H1 (cell line): ENCODE results near the gene PTPRG. TPM values are rescaled to one million over a fixed set of nuclear protein-coding genes. Genes with fewer than 3 reads are reported as not detected.

Experiments
- CTCF ChIA-PET: fragments of 300-600 bp; sonication (Branson Sonifier 250); formaldehyde crosslinking; loops from one replicate; lab custom pipeline; 2021; ENCODE audit not compliant: partially characterized antibody; lab: Charles Lee
- POLR2A ChIA-PET: fragments of 300-600 bp; sonication (Branson Sonifier 250); formaldehyde crosslinking; loops from one replicate; lab custom pipeline; 2021; ENCODE audit warnings: inconsistent platforms; ENCODE audit not compliant: partially characterized antibody; lab: Charles Lee
- DNase-seq, 2 experiments: peaks; one replicate each; pipeline versions ENCODE4 v3.0.0 to v3.0.0-alpha.2; 2010 to 2022; ENCODE audit warnings: low spot score in 2 of 2, low read depth in 1 of 2, mixed read lengths in 1 of 2
- FAIRE-seq: peaks from 2 replicates; lab custom pipeline; 2011; peaks lifted over from hg19 to GRCh38; lab: Jason Lieb, UNC
- H2AFZ ChIP-seq: 2 replicates; pipeline ENCODE4 v1.8.1; 2012; ENCODE audit warnings: low read length, inconsistent platforms
- H2AK5ac ChIP-seq: 2 replicates; pipeline ENCODE4 v1.6.1; 2013; ENCODE audit warnings: low read depth, low read length
- H2BK120ac ChIP-seq: replicated peaks from 2 replicates; pipeline ENCODE3; 2013; ENCODE audit warnings: low read depth, low read length, inconsistent platforms
- H2BK12ac ChIP-seq: 2 replicates; pipeline ENCODE4 v1.6.1; 2013; ENCODE audit warnings: low read depth, low read length
- H2BK15ac ChIP-seq: 2 replicates; pipeline ENCODE4 v1.6.1; 2013; ENCODE audit warnings: low read length
- H2BK20ac ChIP-seq: 2 replicates; pipeline ENCODE4 v1.6.1; 2013; ENCODE audit warnings: low read length
- H2BK5ac ChIP-seq: 2 replicates; pipeline ENCODE4 v1.6.1; 2013; ENCODE audit warnings: low read depth, low read length
- H3K14ac ChIP-seq: 2 replicates; pipeline ENCODE4 v1.6.1; 2013; ENCODE audit warnings: inconsistent platforms; ENCODE audit not compliant: insufficient read length
- H3K18ac ChIP-seq: 2 replicates; pipeline ENCODE4 v1.6.1; 2013; ENCODE audit warnings: low read length; ENCODE audit errors: extremely low read depth
- H3K23ac ChIP-seq: 2 replicates; pipeline ENCODE4 v1.6.1; 2013; ENCODE audit warnings: inconsistent platforms; ENCODE audit not compliant: insufficient read length
- H3K23me2 ChIP-seq: 2 replicates; pipeline ENCODE4 v1.6.1; 2013; ENCODE audit warnings: low read depth, low read length
- H3K27ac ChIP-seq: 2 replicates; pipeline ENCODE4 v1.6.1; 2011; ENCODE audit warnings: low read depth, low read length, inconsistent platforms
- H3K27me3 ChIP-seq, 4 experiments: replicated peaks in 1 of 4; 1 replicate in 1 of 4; 2 replicates in 3 of 4; pipeline versions ENCODE4 v1.6.1 to v1.8.1; 2011 to 2013; ENCODE audit warnings: low read length in 3 of 4, mild to moderate bottlenecking in 3 of 4, inconsistent platforms in 2 of 4, mixed read lengths in 2 of 4, moderate library complexity in 1 of 4; ENCODE audit not compliant: control insufficient read depth in 3 of 4, insufficient read depth in 3 of 4; ENCODE audit errors: extremely low read depth in 1 of 4
- H3K36me3 ChIP-seq, 4 experiments: 2 replicates each; pipeline versions ENCODE4 v1.6.1 to v1.8.1; 2011 to 2013; ENCODE audit warnings: mild to moderate bottlenecking in 4 of 4, low read length in 3 of 4, moderate library complexity in 2 of 4, control low read depth in 1 of 4, inconsistent platforms in 1 of 4; ENCODE audit not compliant: insufficient read depth in 4 of 4, control insufficient read depth in 2 of 4
- H3K4ac ChIP-seq: replicated peaks from 2 replicates; pipeline ENCODE3; 2013; ENCODE audit warnings: low read length, low read depth, mixed read lengths, inconsistent platforms; ENCODE audit not compliant: insufficient read length
- H3K4me1 ChIP-seq, 4 experiments: replicated peaks in 1 of 4; 1 replicate in 1 of 4; 2 replicates in 3 of 4; pipeline versions ENCODE4 v1.6.1 to v1.8.1; 2011 to 2013; ENCODE audit warnings: low read length in 3 of 4, inconsistent platforms in 2 of 4, mixed read lengths in 1 of 4; ENCODE audit not compliant: insufficient read depth in 4 of 4, control insufficient read depth in 3 of 4
- H3K4me2 ChIP-seq, 2 experiments: 2 replicates each; pipeline versions ENCODE4 v1.6.1 to v1.8.1; 2011 to 2013; ENCODE audit warnings: low read depth in 2 of 2, low read length in 2 of 2, control low read depth in 1 of 2, inconsistent platforms in 1 of 2, mild to moderate bottlenecking in 1 of 2; ENCODE audit not compliant: insufficient read depth in 1 of 2
- H3K4me3 ChIP-seq, 4 experiments: fragments of 200-600, 300-600 bp in 1 of 4; sonication (generic), shearing (Covaris generic), sonication (Bioruptor Twin) in 1 of 4; 2 replicates each; pipeline versions ENCODE4 v1.5.1 to v1.8.1; 2011 to 2016; ENCODE audit warnings: low read length in 4 of 4, low read depth in 3 of 4, control low read depth in 2 of 4, inconsistent platforms in 2 of 4, mild to moderate bottlenecking in 2 of 4, mixed read lengths in 1 of 4, moderate library complexity in 1 of 4; ENCODE audit not compliant: insufficient read depth in 2 of 4; ENCODE audit errors: extremely low read depth in 1 of 4
- H3K56ac ChIP-seq: replicated peaks from 2 replicates; pipeline ENCODE3; 2013; ENCODE audit warnings: low read depth, mild to moderate bottlenecking, mixed read lengths, low read length, inconsistent platforms; ENCODE audit not compliant: insufficient read length
- H3K79me1 ChIP-seq: 2 replicates; pipeline ENCODE4 v1.6.1; 2013; ENCODE audit warnings: low read depth, low read length, control low read depth
- H3K79me2 ChIP-seq, 2 experiments: 2 replicates each; pipeline versions ENCODE4 v1.6.1 to v1.8.1; 2012 to 2013; ENCODE audit warnings: low read length in 2 of 2, mild to moderate bottlenecking in 2 of 2, inconsistent platforms in 1 of 2; ENCODE audit not compliant: insufficient read depth in 2 of 2, control insufficient read depth in 1 of 2
- H3K9ac ChIP-seq, 4 experiments: replicated peaks in 1 of 4; 1 replicate in 1 of 4; 2 replicates in 3 of 4; pipeline versions ENCODE4 v1.6.1 to v1.8.1; 2011 to 2013; ENCODE audit warnings: low read depth in 3 of 4, low read length in 3 of 4, control low read depth in 2 of 4, mild to moderate bottlenecking in 2 of 4, moderate library complexity in 2 of 4, inconsistent platforms in 1 of 4; ENCODE audit errors: extremely low read depth in 1 of 4
- H3K9me3 ChIP-seq, 2 experiments: 2 replicates each; pipeline versions ENCODE4 v1.6.1 to v1.8.1; 2012 to 2013; ENCODE audit warnings: mild to moderate bottlenecking in 2 of 2, moderate library complexity in 2 of 2, control low read depth in 1 of 2, inconsistent platforms in 1 of 2, low read depth in 1 of 2, low read length in 1 of 2, mixed read lengths in 1 of 2; ENCODE audit not compliant: insufficient read depth in 2 of 2
- H4K20me1 ChIP-seq, 2 experiments: replicated peaks in 1 of 2; 2 replicates each; pipeline versions ENCODE3 to v1.8.1; 2011 to 2013; ENCODE audit warnings: inconsistent platforms in 2 of 2, low read length in 2 of 2, mild to moderate bottlenecking in 1 of 2; ENCODE audit not compliant: insufficient read depth in 2 of 2, control insufficient read depth in 1 of 2
- H4K5ac ChIP-seq: 2 replicates; pipeline ENCODE4 v1.6.1; 2013; ENCODE audit warnings: low read length, low read depth, mixed read lengths, inconsistent platforms; ENCODE audit not compliant: insufficient read length
- H4K8ac ChIP-seq: 2 replicates; pipeline ENCODE4 v1.8.0; 2013; ENCODE audit warnings: mild to moderate bottlenecking, moderate library complexity, low read length, inconsistent platforms; ENCODE audit not compliant: insufficient read depth; ENCODE audit errors: extremely low read depth
- H4K91ac ChIP-seq: replicated peaks from 2 replicates; pipeline ENCODE3; 2013; ENCODE audit warnings: low read length, mixed read lengths, inconsistent platforms; ENCODE audit not compliant: insufficient read length
- BACH1 ChIP-seq: IDR thresholded peaks from 2 replicates; pipeline ENCODE4 v1.6.1; 2012; ENCODE audit warnings: low read length, improper control_type of control experiment
- BRCA1 ChIP-seq: IDR thresholded peaks from 2 replicates; pipeline ENCODE4 v1.6.1; 2012; ENCODE audit warnings: low read depth, low read length, improper control_type of control experiment
- CBX8 ChIP-seq: fragments of 300-800, 300-1000 bp; sonication (generic); IDR thresholded peaks from 2 replicates; pipeline ENCODE4 v1.7.1; 2016; ENCODE audit warnings: low read depth, low read length, borderline replicate concordance
- EP300 ChIP-seq, 2 experiments: IDR thresholded peaks; 1 replicate in 1 of 2; 2 replicates in 1 of 2; pipeline ENCODE4 v1.6.1; 2011 to 2012; ENCODE audit warnings: low read depth in 2 of 2, low read length in 2 of 2, mild to moderate bottlenecking in 2 of 2, borderline replicate concordance in 1 of 2, inconsistent platforms in 1 of 2, moderate library complexity in 1 of 2
- GABPA ChIP-seq: IDR thresholded peaks from 2 replicates; pipeline ENCODE4 v1.6.1; 2011; ENCODE audit warnings: mild to moderate bottlenecking, low read length, moderate library complexity, borderline replicate concordance; ENCODE audit not compliant: insufficient read depth
- KDM1A ChIP-seq: fragments of 200-600, 300-600 bp; sonication (generic); IDR thresholded peaks from 2 replicates; pipeline ENCODE4 v1.7.1; 2016; ENCODE audit warnings: mild to moderate bottlenecking, low read length, borderline replicate concordance
- KDM5A ChIP-seq: fragments of 200-600 bp; IDR thresholded peaks from 2 replicates; pipeline ENCODE4 v1.7.1; 2012; ENCODE audit warnings: mild to moderate bottlenecking, low read length, inconsistent platforms, mixed read lengths
- POLR2A ChIP-seq, 2 experiments: IDR thresholded peaks; 1 replicate in 1 of 2; 2 replicates in 1 of 2; pipeline ENCODE4 v1.6.1; 2011; ENCODE audit warnings: low read depth in 2 of 2, low read length in 2 of 2, mild to moderate bottlenecking in 2 of 2; ENCODE audit errors: control extremely low read depth in 1 of 2
- SAP30 ChIP-seq: fragments of 300-600 bp; sonication (generic); IDR thresholded peaks from 2 replicates; pipeline ENCODE4 v1.7.1; 2012; ENCODE audit warnings: low read length, moderate library complexity, mild to moderate bottlenecking, inconsistent platforms; ENCODE audit not compliant: insufficient read depth, insufficient replicate concordance
- SP1 ChIP-seq: IDR thresholded peaks from 2 replicates; pipeline ENCODE4 v1.6.1; 2011; ENCODE audit warnings: low read depth, low read length
- SUZ12 ChIP-seq: fragments of 200-600 bp; sonication (generic); IDR thresholded peaks from 2 replicates; pipeline ENCODE4 v1.6.1; 2012; ENCODE audit warnings: mild to moderate bottlenecking, inconsistent platforms, low read length, moderate library complexity, mixed read lengths
- TCF12 ChIP-seq: IDR thresholded peaks from 2 replicates; pipeline ENCODE4 v1.6.1; 2011; ENCODE audit warnings: low read depth, mild to moderate bottlenecking, low read length
- YY1 ChIP-seq: IDR thresholded peaks from 2 replicates; pipeline ENCODE4 v1.6.1; 2011; ENCODE audit warnings: low read depth, mild to moderate bottlenecking, low read length
- WGBS, 2 experiments: shearing (Covaris generic) in 1 of 2; methylation state at CpG; one replicate each; pipeline versions ENCODE4 v1.1.6 to v1.1.7; 2013 to 2015; ENCODE audit warnings: low lambda C conversion rate in 2 of 2, mixed read lengths in 2 of 2, inconsistent platforms in 1 of 2, low coverage in 1 of 2, missing lambda C conversion rate in 1 of 2; ENCODE audit not compliant: insufficient replicate concordance in 2 of 2, insufficient coverage in 1 of 2, insufficient read length in 1 of 2; ENCODE audit errors: extremely low coverage in 1 of 2, missing lambda C conversion rate in 1 of 2; 5-methylcytosine and 5-hydroxymethylcytosine counted together
- polyA plus RNA-seq, 7 experiments: library from polyadenylated mRNA; depleted of rRNA in 3 of 7; stranded (reverse) in 5 of 7; unstranded in 2 of 7; fragments of >200 nt in 5 of 7; fragments of 200-250 nt in 2 of 7; gene quantifications; 1 replicate in 5 of 7; 2 replicates in 1 of 7; 4 replicates in 1 of 7; pipeline versions ENCODE4 v1.2.1 to v1.2.3, GENCODE V29; 2011 to 2013; ENCODE audit warnings: missing spikeins in 2 of 7, mixed read lengths in 2 of 7
- total RNA-seq: library from RNA; stranded (reverse); fragmentation: NEBNext Ultra II Directional; extraction: Animal tissue kit (Norgen Biotek cat#: 25700); gene quantifications from 2 replicates; pipeline ENCODE4 v1.2.1, GENCODE V29; 2021
- TF ChIP-seq, protein P1 (sequence below): IDR thresholded peaks from 2 replicates; pipeline ENCODE4 v1.6.1; 2012; ENCODE audit warnings: inconsistent platforms

Gene PTPRG
- total and polyA plus RNA-seq, 2 of the 8 experiments (the other 6 are each of a cell fraction or from before 2014, with no cell fraction given), result 23.3 to 96.2 TPM

- H3K79me1 ChIP-seq, result peaks cover 10% of the 10 kb centered on the region
- H3K23me2 ChIP-seq, result no peaks in the 10 kb centered on the region
- no peak overlapping the region for H4K8ac ChIP-seq
- no peaks in the 10 kb centered on the region for H3K27me3 ChIP-seq
- no peak overlapping the region for H2AFZ ChIP-seq
- CTCF ChIA-PET, result no interaction called here
- H3K4me1 ChIP-seq, result peaks cover 3 to 18% (median 14%) of the 10 kb centered on the region in 4 experiments
- H3K18ac ChIP-seq, result no peak overlapping the region
- no peak overlapping the region for H2BK120ac ChIP-seq
- H2BK5ac ChIP-seq, result no peak overlapping the region
- no peak overlapping the region for H2BK20ac ChIP-seq
- no peak for FAIRE-seq
- no peak overlapping the region for H2BK15ac ChIP-seq
- H4K20me1 ChIP-seq, result peaks cover 14 to 18% of the 10 kb centered on the region in 2 experiments
- H3K23ac ChIP-seq, result no peak overlapping the region
- H3K79me2 ChIP-seq, result peaks cover 8 to 84% of the 10 kb centered on the region in 2 experiments; a peak in 3 of 4 replicates
- no peak overlapping the region for H3K14ac ChIP-seq
- no peak overlapping the region for H4K91ac ChIP-seq
- no peak overlapping the region for H3K56ac ChIP-seq
- WGBS, 2 experiments, result 76% methylated on average over 5 of the region's 5 CpGs; no CpG with 5 or more reads in 1 of the 2 experiments
- H4K5ac ChIP-seq, result no peak overlapping the region
- H2AK5ac ChIP-seq, result no peak overlapping the region
- H2BK12ac ChIP-seq, result no peak overlapping the region
- H3K9ac ChIP-seq, result no peak overlapping the region
- no peak overlapping the region for H3K4ac ChIP-seq
- H3K27ac ChIP-seq, result no peak overlapping the region
- H3K4me2 ChIP-seq, result no peak overlapping the region
- POLR2A ChIA-PET, result interaction anchor here (0.6 to 2.0 kb wide), 4 partner anchors 10 to 107 kb away, joined by 3 to 5 read pairs (median 4); partner anchors contain the start of gene PTPRG
- DNase-seq, result no peak
- peaks cover 0 to 3% (median 0%) of the 10 kb centered on the region in 4 experiments; a peak in 2 of 8 replicates for H3K36me3 ChIP-seq
- no peaks in the 10 kb centered on the region for H3K9me3 ChIP-seq
- H3K4me3 ChIP-seq, result no peak overlapping the region
- no peak for TF ChIP-seq CBX8
- no peak for TF ChIP-seq SAP30
- TF ChIP-seq, protein P1, sequence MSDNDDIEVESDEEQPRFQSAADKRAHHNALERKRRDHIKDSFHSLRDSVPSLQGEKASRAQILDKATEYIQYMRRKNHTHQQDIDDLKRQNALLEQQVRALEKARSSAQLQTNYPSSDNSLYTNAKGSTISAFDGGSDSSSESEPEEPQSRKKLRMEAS, result no peak
- no peak for TF ChIP-seq KDM1A
- TF ChIP-seq SP1, result no peak
- TF ChIP-seq TCF12, result no peak
- no peak for TF ChIP-seq GABPA
- no peak for TF ChIP-seq YY1
- no peak for TF ChIP-seq SUZ12
- no peak for TF ChIP-seq KDM5A
- no peak for TF ChIP-seq BRCA1
- no peak for TF ChIP-seq BACH1
- TF ChIP-seq EP300 (IDR thresholded peaks at IDR 0.05; ENCODE audit: borderline replicate concordance in 1 of 2, low read depth in 2 of 2, low read length in 2 of 2), result no peak
- no peak for TF ChIP-seq POLR2A (IDR thresholded peaks at IDR 0.05; ENCODE audit: control extremely low read depth in 1 of 2, low read depth in 2 of 2, low read length in 2 of 2)
Observed at GRCh38 chr3:61668317-61668864, 107.0 kb downstream of the PTPRG start.
